Vagina (tissue), 2 donors: ENCODE results near the gene GPR83.

Experiments
- POLR2A ChIP-seq, 2 donors: fragments of 450-650 bp; IDR thresholded peaks; one replicate each; pipeline ENCODE4 v1.6.1; 2017; ENCODE audit warnings: antibody characterized with exemption in 2 of 2, mild to moderate bottlenecking in 2 of 2, moderate library complexity in 2 of 2
- POLR2AphosphoS5 ChIP-seq, 2 donors: sonication (generic); formaldehyde crosslinking; IDR thresholded peaks; one replicate each; pipeline ENCODE4 v1.9.0; 2017; ENCODE audit warnings: antibody characterized with exemption in 2 of 2, mild to moderate bottlenecking in 2 of 2, low read depth in 1 of 2; ENCODE audit not compliant: insufficient read depth in 1 of 2
- TF ChIP-seq, protein P1 (sequence below), 3 experiments: fragments of 450-650 bp in 2 of 3; fragments of 200-600 bp in 1 of 3; sonication (generic) in 1 of 3; IDR thresholded peaks; one replicate each; pipeline ENCODE4 v1.5.1; 2017 to 2019; ENCODE audit warnings: antibody characterized with exemption in 3 of 3, mild to moderate bottlenecking in 2 of 3, moderate library complexity in 2 of 3

DNA sequence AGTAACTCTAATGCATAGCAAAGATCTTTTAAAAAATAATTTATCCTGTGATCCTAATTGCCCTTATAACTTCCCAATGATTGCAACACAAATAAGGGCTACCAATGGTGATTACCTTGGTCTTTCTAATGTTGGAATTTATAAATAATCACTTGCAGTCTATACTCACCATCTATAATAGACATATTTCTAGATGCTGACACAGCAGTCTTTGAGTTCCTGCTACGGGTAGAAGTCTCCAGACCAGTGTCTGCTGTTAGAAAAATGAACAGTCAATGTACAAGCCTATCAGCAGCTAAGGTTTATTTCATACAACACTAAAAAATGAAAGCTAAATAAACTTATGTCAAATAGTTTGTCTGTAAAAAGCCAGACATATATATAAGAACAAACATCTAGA, 44.4 kb upstream of the GPR83 start:
- TF ChIP-seq, protein P1, sequence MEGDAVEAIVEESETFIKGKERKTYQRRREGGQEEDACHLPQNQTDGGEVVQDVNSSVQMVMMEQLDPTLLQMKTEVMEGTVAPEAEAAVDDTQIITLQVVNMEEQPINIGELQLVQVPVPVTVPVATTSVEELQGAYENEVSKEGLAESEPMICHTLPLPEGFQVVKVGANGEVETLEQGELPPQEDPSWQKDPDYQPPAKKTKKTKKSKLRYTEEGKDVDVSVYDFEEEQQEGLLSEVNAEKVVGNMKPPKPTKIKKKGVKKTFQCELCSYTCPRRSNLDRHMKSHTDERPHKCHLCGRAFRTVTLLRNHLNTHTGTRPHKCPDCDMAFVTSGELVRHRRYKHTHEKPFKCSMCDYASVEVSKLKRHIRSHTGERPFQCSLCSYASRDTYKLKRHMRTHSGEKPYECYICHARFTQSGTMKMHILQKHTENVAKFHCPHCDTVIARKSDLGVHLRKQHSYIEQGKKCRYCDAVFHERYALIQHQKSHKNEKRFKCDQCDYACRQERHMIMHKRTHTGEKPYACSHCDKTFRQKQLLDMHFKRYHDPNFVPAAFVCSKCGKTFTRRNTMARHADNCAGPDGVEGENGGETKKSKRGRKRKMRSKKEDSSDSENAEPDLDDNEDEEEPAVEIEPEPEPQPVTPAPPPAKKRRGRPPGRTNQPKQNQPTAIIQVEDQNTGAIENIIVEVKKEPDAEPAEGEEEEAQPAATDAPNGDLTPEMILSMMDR (IDR thresholded peaks at IDR 0.05) = no peak
- no peak for TF ChIP-seq POLR2A (IDR thresholded peaks at IDR 0.05)
- TF ChIP-seq POLR2AphosphoS5 (IDR thresholded peaks at IDR 0.05; ENCODE audit: insufficient read depth in 1 of 2, low read depth in 1 of 2) = no peak
